ENCODE measurements around the gene PCARE.

- TF ChIP-seq EP300 (IDR thresholded peaks at IDR 0.05) (no peak), CTCF (IDR thresholded peaks at IDR 0.05) (no peak)
Observed at GRCh38 chr2:29106980-29107388, 32.7 kb upstream of the PCARE start.
